IPS-NIHi11 (cell line): ENCODE data around the gene GDAP2.
"Not testable (repeated sequence)": the region's sequence is repeated elsewhere in the genome, so short reads cannot be mapped to it uniquely, and the experiment has no call there.

ENCODE experiments used
- DNase-seq: peaks from one replicate; pipeline ENCODE4 v3.0.0; 2012; ENCODE audit warnings: mixed read lengths, low spot score

GDAP2 gene

GRCh38 chr1:117899801-117900200 lies 29.6 kb downstream of the GDAP2 start:
- DNase-seq, result no peak

GRCh38 chr1:117897551-117897950 lies 31.9 kb downstream of the GDAP2 start:
- no peak for DNase-seq

GRCh38 chr1:117895482-117896114 lies 33.8 kb downstream of the GDAP2 start:
- DNase-seq, result peak; percentile 53

GRCh38 chr1:117894078-117894477 lies 35.3 kb downstream of the GDAP2 start:
- DNase-seq, result no peak

GRCh38 chr1:117892512-117892911 lies 36.9 kb downstream of the GDAP2 start:
- DNase-seq, result no peak

- DNase-seq, result no peak
Measured at GRCh38 chr1:117890452-117890851, 39.0 kb downstream of the GDAP2 start.

- no peak for DNase-seq
Measured at GRCh38 chr1:117886101-117886795, 43.2 kb downstream of the GDAP2 start.

GRCh38 chr1:117883616-117884015 lies 45.8 kb downstream of the GDAP2 start:
- no peak for DNase-seq

GRCh38 chr1:117879284-117879683 lies 50.1 kb downstream of the GDAP2 start:
- no peak for DNase-seq

GRCh38 chr1:117877823-117878222 lies 51.6 kb downstream of the GDAP2 start:
- DNase-seq, result no peak

- no peak for DNase-seq
Measured at GRCh38 chr1:117871013-117871412, 58.4 kb downstream of the GDAP2 start.

- DNase-seq, result no peak
Measured at GRCh38 chr1:117861694-117862093, 67.7 kb downstream of the GDAP2 start.

GRCh38 chr1:117860896-117861610 lies 68.4 kb downstream of the GDAP2 start:
- DNase-seq, result no peak

GRCh38 chr1:117859901-117860300 lies 69.5 kb downstream of the GDAP2 start:
- no peak for DNase-seq

- DNase-seq, result no peak
Measured at GRCh38 chr1:117857418-117857817, 72.0 kb downstream of the GDAP2 start.

GRCh38 chr1:117852853-117853553 lies 76.4 kb downstream of the GDAP2 start:
- no peak for DNase-seq

- DNase-seq, result no peak
Measured at GRCh38 chr1:117851687-117852086, 77.7 kb downstream of the GDAP2 start.

- no peak for DNase-seq
Measured at GRCh38 chr1:117846674-117847425, 82.6 kb downstream of the GDAP2 start.

GRCh38 chr1:117844478-117844877 lies 84.9 kb downstream of the GDAP2 start:
- DNase-seq, result not testable (repeated sequence)

GRCh38 chr1:117843791-117844190 lies 85.6 kb downstream of the GDAP2 start:
- no peak for DNase-seq

- DNase-seq, result peak; percentile 34
Measured at GRCh38 chr1:117842408-117843170, 86.8 kb downstream of the GDAP2 start.
